ENCODE data around the gene RTP2. TPM values are rescaled to one million over a fixed set of nuclear protein-coding genes. Genes with fewer than 3 reads are reported as not detected.

The RTP2 gene
- total and polyA plus RNA-seq, 10 of the 15 experiments (the other 5 are each of a cell fraction or from before 2014, with no cell fraction given): not detected

- no TSS peak for BruUV-seq (replicated peaks)
- ChIA-PET RAD21 (ENCODE audit: unreplicated experiment) (no interaction called here), POLR2A (no interaction called here), CTCF (interaction anchor here (1.3 kb wide), 1 partner anchor 15 kb away, joined by 3 read pairs; no protein-coding TSS in a partner anchor), SMC1A (ENCODE audit: uncharacterized antibody, unreplicated experiment) (no interaction called here)
- intact Hi-C loops (cut with micrococcal nuclease; ENCODE audit: unreplicated experiment): no loop called here
- ATAC-seq (no peak), FAIRE-seq (no peak), DNase-seq (ENCODE audit: low read depth, low spot score) (no peak)
- Histone ChIP-seq H3K4me3 (no peak overlapping the region), H3K9me3 (replicated peaks; ENCODE audit: control insufficient read depth, insufficient read depth, low read length) (no peaks in the 10 kb centered on the region), H3K9ac (ENCODE audit: control insufficient read depth, insufficient read depth, low read length) (no peak overlapping the region), H3K27ac (ENCODE audit: control insufficient read depth, insufficient read depth) (no peak overlapping the region), H2AFZ (ENCODE audit: control insufficient read depth, low read depth, low read length) (no peak overlapping the region), H4K20me1 (ENCODE audit: control insufficient read depth, insufficient read depth) (no peaks in the 10 kb centered on the region), H3K4me1 (ENCODE audit: control insufficient read depth, insufficient read depth, low read length) (no peaks in the 10 kb centered on the region), H3K27me3 (replicated peaks in 1 of 2; ENCODE audit: control insufficient read depth in 2 of 2, insufficient read depth in 2 of 2, low read length in 1 of 2) (peaks cover 1 to 4% of the 10 kb centered on the region in 2 experiments), H3K79me2 (ENCODE audit: control insufficient read depth, insufficient read depth, low read length) (no peaks in the 10 kb centered on the region), H3K4me2 (ENCODE audit: control insufficient read depth, insufficient read depth) (no peak overlapping the region), H3K36me3 (ENCODE audit: control insufficient read depth in 2 of 2, insufficient read depth in 2 of 2, low read length in 1 of 2) (no peaks in the 10 kb centered on the region)
- 23% methylated on average over 3 of the region's 3 CpGs for WGBS (ENCODE audit: insufficient coverage, insufficient replicate concordance, low lambda C conversion rate, missing lambda C conversion rate)
- no peak for TF ChIP-seq PKNOX1 (IDR thresholded peaks at IDR 0.05)
- TF ChIP-seq MEF2B (IDR thresholded peaks at IDR 0.05; ENCODE audit: partially characterized antibody, poor library complexity, severe bottlenecking): no peak
- no peak for TF ChIP-seq RBBP5 (conservative IDR thresholded peaks at IDR 0.05)
- no peak for TF ChIP-seq PRDM15 (CRISPR knock-in tag; IDR thresholded peaks at IDR 0.05)
- no peak for TF ChIP-seq SKIL (IDR thresholded peaks at IDR 0.05; ENCODE audit: low read depth, poor library complexity, severe bottlenecking)
- TF ChIP-seq EGR1 (IDR thresholded peaks at IDR 0.05; ENCODE audit: borderline replicate concordance in 1 of 2, low read depth in 2 of 2, low read length in 2 of 2): no peak
- TF ChIP-seq LARP7 (IDR thresholded peaks at IDR 0.05): no peak
- no peak for TF ChIP-seq NRF1 (conservative IDR thresholded peaks at IDR 0.05; ENCODE audit: low read depth, low read length)
- no peak for TF ChIP-seq ZBTB33 (IDR thresholded peaks at IDR 0.05)
- no peak for TF ChIP-seq TCF7 (IDR thresholded peaks at IDR 0.05; ENCODE audit: borderline replicate concordance)
- TF ChIP-seq RAD21 (IDR thresholded peaks at IDR 0.05; ENCODE audit: insufficient read depth, low read depth, low read length): no peak
- no peak for TF ChIP-seq TARDBP (IDR thresholded peaks at IDR 0.05; ENCODE audit: borderline replicate concordance)
- no peak for TF ChIP-seq SIX5 (IDR thresholded peaks at IDR 0.05; ENCODE audit: low read depth, low read length, severe bottlenecking)
- TF ChIP-seq STAT3 (IDR thresholded peaks at IDR 0.05; ENCODE audit: low read depth, low read length): no peak
- no peak for TF ChIP-seq ATF3 (IDR thresholded peaks at IDR 0.05; ENCODE audit: borderline replicate concordance, extremely low read depth, low read depth, low read length)
- in situ Hi-C loops (cut with MboI): no loop called here
These were observed 7.6 kb downstream of the RTP2 start for GRCh38 chr3:187694801-187695200.

Data from GM12878 (cell line).